Adrenal gland (tissue), 12 donors: Measurements from ENCODE around the gene SQOR. TPM values are rescaled to one million over a fixed set of nuclear protein-coding genes. Genes with fewer than 3 reads are reported as not detected.

ENCODE experiments used
- DNase-seq, 7 donors: peaks; one replicate each; pipeline ENCODE4 v3.0.0-alpha.2; 2019 to 2020
- H3K27ac ChIP-seq, 5 donors: fragments of 200-600 bp; sonication (generic) in 4 of 5; 1 replicate in 3 of 5; 2 replicates in 2 of 5; pipeline versions ENCODE4 v1.5.1 to v1.8.0; 2016 to 2020; ENCODE audit warnings: mild to moderate bottlenecking in 1 of 5
- H3K27me3 ChIP-seq: fragments of 200-600 bp; 2 replicates; pipeline ENCODE4 v1.8.0; 2021
- H3K36me3 ChIP-seq, 2 donors: fragments of 200-600 bp; replicated peaks in 1 of 2; 1 replicate in 1 of 2; 2 replicates in 1 of 2; pipeline versions ENCODE4 v1.5.1 to v1.8.0; 2018 to 2022
- H3K4me1 ChIP-seq, 2 donors: fragments of 200-600 bp; replicated peaks in 1 of 2; 1 replicate in 1 of 2; 2 replicates in 1 of 2; pipeline versions ENCODE4 v1.5.1 to v1.8.0; 2018 to 2021
- H3K4me3 ChIP-seq, 4 donors: fragments of 200-600 bp; sonication (generic) in 3 of 4; one replicate each; pipeline ENCODE4 v1.5.1; 2016 to 2018
- H3K9me3 ChIP-seq, 3 donors: fragments of 200-600 bp; sonication (generic) in 1 of 3; replicated peaks in 1 of 3; 1 replicate in 2 of 3; 2 replicates in 1 of 3; pipeline versions ENCODE4 v1.5.1 to v1.8.0; 2016 to 2021
- POLR2A ChIP-seq, 2 donors: fragments of 450-650 bp; IDR thresholded peaks; one replicate each; pipeline ENCODE4 v1.6.1; 2017; ENCODE audit warnings: antibody characterized with exemption in 2 of 2, mild to moderate bottlenecking in 2 of 2, moderate library complexity in 1 of 2
- WGBS, 4 donors: extraction: QIAGEN DNeasy Blood & Tissue Kit in 2 of 4; methylation state at CpG; one replicate each; pipeline versions ENCODE4 v1.1.5 to v1.1.7; 2013 to 2017; 5-methylcytosine and 5-hydroxymethylcytosine counted together
- intact Hi-C, 2 donors: fragments of 100-400 bp; cut with DNase I; formaldehyde crosslinking; loops; one replicate each; pipeline versions ENCODE4 v1.14.1 to v1.15.0; 2022 to 2023
- polyA plus RNA-seq, 3 donors: library from polyadenylated mRNA; stranded (reverse); fragments of 200-250 nt in 2 of 3; fragments of 350-450 nt in 1 of 3; fragmentation: Illumina TruSeq in 1 of 3; extraction: RNeasy Lipid Tissue Mini Kit (QIAGEN cat#74804) in 1 of 3; gene quantifications; one replicate each; pipeline ENCODE4 v1.2.3, GENCODE V29; 2013 to 2014
- total RNA-seq, 9 donors: library from RNA; depleted of rRNA in 4 of 9; stranded (reverse); fragments of >200 nt in 4 of 9; fragments of 120-200 nt in 1 of 9; fragmentation: NEBNext Ultra II Directional in 1 of 9; extraction: Animal tissue kit (Norgen Biotek cat#: 25700) in 1 of 9; gene quantifications; one replicate each; pipeline versions ENCODE4 v1.1.0 to v1.2.4, GENCODE V29; 2013 to 2023
- TF ChIP-seq, protein P1 (sequence below), 6 experiments: fragments of 450-650 bp in 4 of 6; fragments of 200-600 bp in 2 of 6; sonication (generic) in 1 of 6; IDR thresholded peaks; 1 replicate in 5 of 6; 2 replicates in 1 of 6; pipeline versions ENCODE4 v1.5.1 to v1.8.0; 2016 to 2021; ENCODE audit warnings: antibody characterized with exemption in 6 of 6, mild to moderate bottlenecking in 2 of 6, moderate library complexity in 1 of 6
- donor health status: healthy with polysubstance abuse.
- donor health status: Bipolar disorder and iron deficiency.
- donor health status: DM: yes; HTN: yes; CAD: no.
- donor health status: DM: no; HTN: no; CAD: no.
- donor health status: DM: no; HTN: no; CAD: no.
- donor health status: DM: yes; HTN: yes; CAD: no.

Gene SQOR
- total and polyA plus RNA-seq, 12 donors, result 2.9 to 92.7 (median 33.0) TPM

- 87 to 90% (median 88%) methylated on average over 3 of the region's 3 CpGs for WGBS, 4 donors
- Histone ChIP-seq H3K36me3 (peaks cover 0 to 10% of the 10 kb centered on the region in 2 donors), H3K27ac (no peak overlapping the region), H3K4me1 (no peaks in the 10 kb centered on the region), H3K4me3 (no peak overlapping the region), H3K9me3 (no peaks in the 10 kb centered on the region), H3K27me3 (no peaks in the 10 kb centered on the region)
- intact Hi-C loops, result no loop called here
- TF ChIP-seq, protein P1, sequence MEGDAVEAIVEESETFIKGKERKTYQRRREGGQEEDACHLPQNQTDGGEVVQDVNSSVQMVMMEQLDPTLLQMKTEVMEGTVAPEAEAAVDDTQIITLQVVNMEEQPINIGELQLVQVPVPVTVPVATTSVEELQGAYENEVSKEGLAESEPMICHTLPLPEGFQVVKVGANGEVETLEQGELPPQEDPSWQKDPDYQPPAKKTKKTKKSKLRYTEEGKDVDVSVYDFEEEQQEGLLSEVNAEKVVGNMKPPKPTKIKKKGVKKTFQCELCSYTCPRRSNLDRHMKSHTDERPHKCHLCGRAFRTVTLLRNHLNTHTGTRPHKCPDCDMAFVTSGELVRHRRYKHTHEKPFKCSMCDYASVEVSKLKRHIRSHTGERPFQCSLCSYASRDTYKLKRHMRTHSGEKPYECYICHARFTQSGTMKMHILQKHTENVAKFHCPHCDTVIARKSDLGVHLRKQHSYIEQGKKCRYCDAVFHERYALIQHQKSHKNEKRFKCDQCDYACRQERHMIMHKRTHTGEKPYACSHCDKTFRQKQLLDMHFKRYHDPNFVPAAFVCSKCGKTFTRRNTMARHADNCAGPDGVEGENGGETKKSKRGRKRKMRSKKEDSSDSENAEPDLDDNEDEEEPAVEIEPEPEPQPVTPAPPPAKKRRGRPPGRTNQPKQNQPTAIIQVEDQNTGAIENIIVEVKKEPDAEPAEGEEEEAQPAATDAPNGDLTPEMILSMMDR (IDR thresholded peaks at IDR 0.05), result no peak
- TF ChIP-seq POLR2A (IDR thresholded peaks at IDR 0.05), result no peak
- DNase-seq, result no peak
Observed at GRCh38 chr15:45669422-45669821, 34.6 kb downstream of the SQOR start.

DNA sequence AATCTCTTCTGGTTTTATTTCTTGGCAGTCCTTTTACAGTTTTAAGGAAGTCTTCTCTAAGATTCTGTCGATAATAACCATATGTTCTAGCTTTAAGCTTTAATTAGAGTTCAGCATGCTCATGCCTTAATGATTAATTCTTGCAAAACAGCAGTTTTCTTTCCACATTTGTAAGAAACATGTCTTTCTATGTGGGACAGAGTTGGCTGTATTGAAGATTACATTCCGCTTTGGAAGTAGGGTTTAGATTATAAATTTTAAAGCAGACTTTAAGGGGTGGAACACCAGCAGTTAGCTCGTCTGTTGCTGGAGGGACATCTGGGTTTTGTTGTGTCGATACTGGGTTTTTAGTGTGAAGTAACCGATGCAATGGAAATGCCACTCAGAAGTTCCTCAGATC is 35.3 kb downstream of the SQOR start:
- H3K27me3 ChIP-seq, result no peaks in the 10 kb centered on the region

GRCh38 chr15:45670511-45670910 is 35.7 kb downstream of the SQOR start:
- H3K36me3 ChIP-seq, result peaks cover 0 to 15% of the 10 kb centered on the region in 2 donors
- 74 to 80% (median 77%) methylated on average over 4 of the region's 4 CpGs for WGBS, 4 donors
- H3K27me3 ChIP-seq, result no peaks in the 10 kb centered on the region
- H3K9me3 ChIP-seq, result no peaks in the 10 kb centered on the region
- DNase-seq, result no peak
- intact Hi-C loops, result no loop called here
- no peak for TF ChIP-seq POLR2A (IDR thresholded peaks at IDR 0.05)
- TF ChIP-seq, protein P1 (IDR thresholded peaks at IDR 0.05), result no peak
- H3K4me3 ChIP-seq, result no peak overlapping the region
- H3K27ac ChIP-seq, result no peak overlapping the region
- no peaks in the 10 kb centered on the region for H3K4me1 ChIP-seq

More for the DNA sequence above, 35.3 kb downstream of the SQOR start:
- no peak for DNase-seq
- Histone ChIP-seq H3K27ac (no peak overlapping the region), H3K36me3 (peaks cover 0 to 14% of the 10 kb centered on the region in 2 donors), H3K4me3 (no peak overlapping the region), H3K9me3 (no peaks in the 10 kb centered on the region), H3K4me1 (no peaks in the 10 kb centered on the region)
- TF ChIP-seq, protein P1 (IDR thresholded peaks at IDR 0.05), result no peak
- no peak for TF ChIP-seq POLR2A (IDR thresholded peaks at IDR 0.05)
- intact Hi-C loops, result no loop called here
- WGBS, 4 donors, result 79 to 83% (median 79%) methylated on average over 5 of the region's 5 CpGs

DNA sequence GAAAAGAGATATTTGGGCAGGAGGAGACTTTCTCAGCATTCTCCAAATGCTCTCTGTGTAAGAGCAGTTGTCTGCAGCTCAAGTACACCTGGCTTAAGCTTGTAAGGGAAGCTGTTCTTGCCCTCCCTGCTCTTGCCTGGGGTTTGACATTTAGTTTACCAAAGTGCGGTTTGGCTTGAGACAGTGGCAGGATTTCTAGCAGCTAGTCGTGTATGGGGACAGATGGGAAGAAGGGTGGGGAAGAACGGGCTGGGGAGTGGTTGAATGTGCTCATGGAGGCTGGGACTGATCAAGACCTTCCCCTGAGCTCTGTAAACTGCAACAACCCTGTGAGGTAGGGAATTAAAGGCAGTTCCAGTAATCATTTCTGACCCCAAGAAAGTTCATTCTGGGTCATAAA is 39.8 kb downstream of the SQOR start:
- H3K36me3 ChIP-seq, result peaks cover 0 to 25% of the 10 kb centered on the region in 2 donors
- 75 to 85% (median 80%) methylated on average over 3 of the region's 3 CpGs for WGBS, 4 donors
- no peak overlapping the region for H3K27ac ChIP-seq
- DNase-seq, result no peak
- H3K9me3 ChIP-seq, result no peaks in the 10 kb centered on the region
- intact Hi-C loops, result no loop called here
- no peaks in the 10 kb centered on the region for H3K27me3 ChIP-seq
- no peaks in the 10 kb centered on the region for H3K4me1 ChIP-seq
- TF ChIP-seq, protein P1 (IDR thresholded peaks at IDR 0.05), result no peak
- H3K4me3 ChIP-seq, result no peak overlapping the region
